SK-N-SH (cell line): ENCODE results near the gene PDGFC. TPM values are rescaled to one million over a fixed set of nuclear protein-coding genes. Genes with fewer than 3 reads are reported as not detected.

Source experiments
- CTCF ChIA-PET: fragments of 300-600, 350-600 bp; formaldehyde crosslinking; extraction: SDS; loops from one replicate; lab custom pipeline; 2021; lab: Yijun Ruan, JAX
- POLR2A ChIA-PET: fragments of 350-600 bp; sonication (Branson Sonifier 250); formaldehyde crosslinking; extraction: SDS; loops from one replicate; lab custom pipeline; 2020; ENCODE audit warnings: antibody characterized with exemption, inconsistent platforms; lab: Yijun Ruan, JAX
- DNase-seq: peaks from one replicate; pipeline ENCODE4 v3.0.0; 2012
- H2AFZ ChIP-seq: fragments of 200-600 bp; sonication (generic); 2 replicates; pipeline ENCODE4 v1.8.1; 2016; ENCODE audit warnings: antibody characterized with exemption, mild to moderate bottlenecking, low read depth
- H3F3A ChIP-seq: fragments of 200-600 bp; sonication (generic); replicated peaks from 2 replicates; pipeline ENCODE3; 2016; ENCODE audit warnings: antibody characterized with exemption, mild to moderate bottlenecking; ENCODE audit not compliant: insufficient read depth
- H3K27ac ChIP-seq, 2 experiments: fragments of 200-500 bp in 1 of 2; fragments of 200-600 bp in 1 of 2; sonication (Bioruptor generic) in 1 of 2; sonication (generic), shearing (Covaris generic) in 1 of 2; 2 replicates each; pipeline versions ENCODE4 v1.5.1 to v1.6.1; 2014 to 2016; ENCODE audit warnings: low read depth in 2 of 2, inconsistent platforms in 1 of 2, low read length in 1 of 2, mild to moderate bottlenecking in 1 of 2, mixed read lengths in 1 of 2
- H3K27me3 ChIP-seq: fragments of 200-600 bp; sonication (generic), shearing (Covaris generic); 2 replicates; pipeline ENCODE4 v1.6.1; 2016; ENCODE audit warnings: mixed run types; ENCODE audit not compliant: insufficient read depth
- H3K36me3 ChIP-seq, 2 experiments: fragments of 200-500 bp in 1 of 2; fragments of 200-600 bp in 1 of 2; sonication (Bioruptor generic) in 1 of 2; sonication (generic) in 1 of 2; replicated peaks in 1 of 2; 2 replicates each; pipeline versions ENCODE3 to v1.5.1; 2014 to 2016; ENCODE audit warnings: low read length in 1 of 2, mild to moderate bottlenecking in 1 of 2; ENCODE audit not compliant: insufficient read depth in 2 of 2, control insufficient read depth in 1 of 2
- H3K4me1 ChIP-seq, 2 experiments: fragments of 200-500 bp in 1 of 2; fragments of 200-600 bp in 1 of 2; sonication (Bioruptor generic) in 1 of 2; sonication (generic), shearing (Covaris generic) in 1 of 2; 2 replicates each; pipeline versions ENCODE4 v1.5.1 to v1.6.1; 2014 to 2016; ENCODE audit warnings: low read depth in 1 of 2, low read length in 1 of 2, mixed run types in 1 of 2; ENCODE audit not compliant: insufficient read depth in 2 of 2, control insufficient read depth in 1 of 2
- H3K4me2 ChIP-seq: fragments of 200-600 bp; sonication (generic), shearing (Covaris generic); 2 replicates; pipeline ENCODE4 v1.6.1; 2017; ENCODE audit warnings: mixed run types
- H3K4me3 ChIP-seq, 2 experiments: fragments of 200-500 bp in 1 of 2; fragments of 200-600 bp in 1 of 2; sonication (Bioruptor generic) in 1 of 2; sonication (generic), shearing (Covaris generic) in 1 of 2; 2 replicates each; pipeline versions ENCODE4 v1.5.1 to v1.8.1; 2014 to 2016; ENCODE audit warnings: low read depth in 2 of 2, inconsistent platforms in 1 of 2, low read length in 1 of 2, mild to moderate bottlenecking in 1 of 2, mixed read lengths in 1 of 2, moderate library complexity in 1 of 2
- H3K79me2 ChIP-seq: fragments of 200-600 bp; sonication (generic); 2 replicates; pipeline ENCODE4 v1.8.1; 2017; ENCODE audit warnings: mild to moderate bottlenecking; ENCODE audit not compliant: insufficient read depth
- H3K9ac ChIP-seq: fragments of 200-600 bp; sonication (generic); 2 replicates; pipeline ENCODE4 v1.6.1; 2017; ENCODE audit warnings: mixed run types
- H3K9me2 ChIP-seq: fragments of 200-600 bp; sonication (generic); 2 replicates; pipeline ENCODE4 v1.6.1; 2017; ENCODE audit warnings: mixed run types
- H3K9me3 ChIP-seq: fragments of 200-600 bp; sonication (generic); 2 replicates; pipeline ENCODE4 v1.6.1; 2017; ENCODE audit warnings: mixed run types, mild to moderate bottlenecking, moderate library complexity
- H4K20me1 ChIP-seq: fragments of 200-600 bp; sonication (generic); 2 replicates; pipeline ENCODE4 v1.6.1; 2017; ENCODE audit warnings: mild to moderate bottlenecking, mixed run types; ENCODE audit not compliant: insufficient read depth
- CHD2 ChIP-seq: fragments of 150-350 bp; IDR thresholded peaks from 2 replicates; pipeline ENCODE4 v1.6.1; 2018; ENCODE audit warnings: low read length; ENCODE audit not compliant: partially characterized antibody
- EZH2phosphoT487 ChIP-seq: fragments of 200-600 bp; sonication (generic); IDR thresholded peaks from 2 replicates; pipeline ENCODE4 v1.6.1; 2017; ENCODE audit warnings: low read depth, mixed run types, mild to moderate bottlenecking, antibody characterized with exemption, moderate library complexity, borderline replicate concordance
- FOXJ3 ChIP-seq: sonication (generic); formaldehyde crosslinking; IDR thresholded peaks from 2 replicates; pipeline ENCODE4 v1.5.1; 2020; ENCODE audit warnings: mild to moderate bottlenecking, missing genetic modification reagents
- MXI1 ChIP-seq: IDR thresholded peaks from 2 replicates; pipeline ENCODE4 v1.6.1; 2012; ENCODE audit warnings: mild to moderate bottlenecking, low read depth, low read length, improper control_type of control experiment
- NRF1 ChIP-seq: IDR thresholded peaks from 2 replicates; pipeline ENCODE4 v1.6.1; 2012; ENCODE audit warnings: low read depth, mild to moderate bottlenecking, low read length
- POLR2AphosphoS5 ChIP-seq: IDR thresholded peaks from 2 replicates; pipeline ENCODE4 v1.6.1; 2012; ENCODE audit warnings: low read depth, low read length
- RAD21 ChIP-seq: IDR thresholded peaks from 2 replicates; pipeline ENCODE4 v1.6.1; 2012; ENCODE audit warnings: mild to moderate bottlenecking, low read length
- SIN3A ChIP-seq: IDR thresholded peaks from 2 replicates; pipeline ENCODE4 v1.6.1; 2012; ENCODE audit warnings: low read depth, mild to moderate bottlenecking, low read length, moderate library complexity, borderline replicate concordance
- TCF12 ChIP-seq: IDR thresholded peaks from 2 replicates; pipeline ENCODE4 v1.4.0; 2012
- TEAD4 ChIP-seq: IDR thresholded peaks from 2 replicates; pipeline ENCODE4 v1.4.0; 2012; ENCODE audit warnings: mild to moderate bottlenecking, borderline replicate concordance; ENCODE audit not compliant: insufficient read depth
- WGBS: methylation state at CpG from one replicate; pipeline ENCODE4 v1.1.6; 2017; ENCODE audit warnings: low lambda C conversion rate; 5-methylcytosine and 5-hydroxymethylcytosine counted together
- polyA plus RNA-seq, 3 experiments: library from polyadenylated mRNA; depleted of rRNA; stranded (reverse); fragments of >200 nt; gene quantifications; 2 replicates each; pipeline ENCODE4 v1.2.3, GENCODE V29; 2012
- TF ChIP-seq, protein P1 (sequence below): IDR thresholded peaks from 2 replicates; pipeline ENCODE4; 2012
- TF ChIP-seq, protein P2 (sequence below): IDR thresholded peaks from 2 replicates; pipeline ENCODE4 v1.4.0; 2012; ENCODE audit warnings: low read depth, borderline replicate concordance
- TF ChIP-seq, protein P3 (sequence below): fragments of 150-350 bp; IDR thresholded peaks from 2 replicates; pipeline ENCODE4 v1.6.1; 2017; ENCODE audit warnings: antibody characterized with exemption, low read length, low read depth, borderline replicate concordance

PDGFC gene
- polyA plus RNA-seq, 1 of the 3 experiments (the other 2 are of a cell fraction): 29.8 TPM

DNA sequence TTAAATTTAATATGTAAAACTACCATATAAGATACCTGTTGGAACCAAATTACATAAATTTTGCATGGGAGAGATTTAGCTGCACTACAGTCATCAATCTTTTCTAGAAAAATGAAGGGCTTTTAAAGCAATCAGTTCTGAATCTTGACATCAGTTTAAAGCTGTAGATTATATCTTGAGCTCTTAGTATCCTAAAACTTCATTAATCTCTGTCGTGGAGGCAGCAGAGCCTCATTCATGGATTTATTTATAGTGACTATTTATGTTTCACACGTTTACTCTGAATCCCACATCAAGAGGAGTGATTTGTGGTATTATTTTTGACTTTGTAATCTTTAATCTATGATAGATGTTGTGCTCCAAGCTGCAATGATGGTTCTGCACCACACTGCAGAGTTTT lies 175.9 kb downstream of the PDGFC start:
- Histone ChIP-seq H3K9me3 (no peaks in the 10 kb centered on the region), H3F3A (peaks cover 21% of the 10 kb centered on the region), H4K20me1 (no peaks in the 10 kb centered on the region), H3K27ac (no peak overlapping the region; a peak in 1 of 4 replicates), H3K36me3 (peaks cover 0 to 4% of the 10 kb centered on the region in 2 experiments), H3K4me1 (peaks cover 0 to 51% of the 10 kb centered on the region in 2 experiments; a peak in 3 of 4 replicates), H3K4me3 (no peak overlapping the region), H3K27me3 (no peaks in the 10 kb centered on the region), H3K79me2 (peaks cover 42% of the 10 kb centered on the region), H3K9me2 (no peaks in the 10 kb centered on the region), H3K4me2 (no peak overlapping the region), H2AFZ (no peak overlapping the region), H3K9ac (no peak overlapping the region)
- CTCF ChIA-PET: interaction anchor here (0.7 kb wide), 1 partner anchor 108 kb away, joined by 3 read pairs; no protein-coding TSS in a partner anchor
- DNase-seq: no peak
- POLR2A ChIA-PET: no interaction called here
- WGBS: 24% methylated on average over 2 of the region's 2 CpGs
- TF ChIP-seq, protein P1, sequence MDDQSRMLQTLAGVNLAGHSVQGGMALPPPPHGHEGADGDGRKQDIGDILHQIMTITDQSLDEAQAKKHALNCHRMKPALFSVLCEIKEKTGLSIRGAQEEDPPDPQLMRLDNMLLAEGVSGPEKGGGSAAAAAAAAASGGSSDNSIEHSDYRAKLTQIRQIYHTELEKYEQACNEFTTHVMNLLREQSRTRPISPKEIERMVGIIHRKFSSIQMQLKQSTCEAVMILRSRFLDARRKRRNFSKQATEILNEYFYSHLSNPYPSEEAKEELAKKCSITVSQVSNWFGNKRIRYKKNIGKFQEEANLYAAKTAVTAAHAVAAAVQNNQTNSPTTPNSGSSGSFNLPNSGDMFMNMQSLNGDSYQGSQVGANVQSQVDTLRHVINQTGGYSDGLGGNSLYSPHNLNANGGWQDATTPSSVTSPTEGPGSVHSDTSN: peak; percentile 55
- no peak for TF ChIP-seq TCF12
- TF ChIP-seq, protein P2, sequence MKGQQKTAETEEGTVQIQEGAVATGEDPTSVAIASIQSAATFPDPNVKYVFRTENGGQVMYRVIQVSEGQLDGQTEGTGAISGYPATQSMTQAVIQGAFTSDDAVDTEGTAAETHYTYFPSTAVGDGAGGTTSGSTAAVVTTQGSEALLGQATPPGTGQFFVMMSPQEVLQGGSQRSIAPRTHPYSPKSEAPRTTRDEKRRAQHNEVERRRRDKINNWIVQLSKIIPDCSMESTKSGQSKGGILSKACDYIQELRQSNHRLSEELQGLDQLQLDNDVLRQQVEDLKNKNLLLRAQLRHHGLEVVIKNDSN: no peak

GRCh38 chr4:156794863-156795262 lies 176.7 kb downstream of the PDGFC start:
- Histone ChIP-seq H2AFZ (no peak overlapping the region), H4K20me1 (no peaks in the 10 kb centered on the region), H3F3A (peaks cover 24% of the 10 kb centered on the region), H3K9ac (no peak overlapping the region), H3K9me3 (no peaks in the 10 kb centered on the region), H3K4me2 (no peak overlapping the region; the same call in 1 of the 2 replicates), H3K4me3 (no peak overlapping the region), H3K27ac (0 out of 4 replicates have a peak overlapping the region, but pooled peaks of 1 of the 2 experiments have one; percentile 9), H3K36me3 (peaks cover 0 to under 1% of the 10 kb centered on the region in 2 experiments), H3K27me3 (no peaks in the 10 kb centered on the region), H3K9me2 (no peaks in the 10 kb centered on the region), H3K4me1 (peaks cover 0 to 53% of the 10 kb centered on the region in 2 experiments; a peak in 3 of 4 replicates), H3K79me2 (peaks cover 42% of the 10 kb centered on the region)
- CTCF ChIA-PET: interaction anchor here (0.7 kb wide), 1 partner anchor 107 kb away, joined by 3 read pairs; no protein-coding TSS in a partner anchor
- WGBS: 54% methylated on average over 4 of the region's 4 CpGs
- TF ChIP-seq TEAD4 (no peak), MXI1 (no peak), SIN3A (no peak), CHD2 (no peak), RAD21 (no peak), NRF1 (no peak), FOXJ3 (CRISPR knock-in tag) (no peak), EZH2phosphoT487 (no peak), POLR2AphosphoS5 (no peak)
- TF ChIP-seq, protein P1: no peak
- TF ChIP-seq, protein P3, sequence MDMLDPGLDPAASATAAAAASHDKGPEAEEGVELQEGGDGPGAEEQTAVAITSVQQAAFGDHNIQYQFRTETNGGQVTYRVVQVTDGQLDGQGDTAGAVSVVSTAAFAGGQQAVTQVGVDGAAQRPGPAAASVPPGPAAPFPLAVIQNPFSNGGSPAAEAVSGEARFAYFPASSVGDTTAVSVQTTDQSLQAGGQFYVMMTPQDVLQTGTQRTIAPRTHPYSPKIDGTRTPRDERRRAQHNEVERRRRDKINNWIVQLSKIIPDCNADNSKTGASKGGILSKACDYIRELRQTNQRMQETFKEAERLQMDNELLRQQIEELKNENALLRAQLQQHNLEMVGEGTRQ: no peak
- POLR2A ChIA-PET: no interaction called here
- DNase-seq: no peak
